ENCODE measurements around the gene CT83.
A peak's percentile ranks its signal among the peaks of the same experiment; 100 is the strongest.

Gene CT83, protein sequence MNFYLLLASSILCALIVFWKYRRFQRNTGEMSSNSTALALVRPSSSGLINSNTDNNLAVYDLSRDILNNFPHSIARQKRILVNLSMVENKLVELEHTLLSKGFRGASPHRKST

GRCh38 chrX:116462822-116463221, at the start of gene CT83:
Gene CT83 (minus strand): TSS chrX:116462976. CDS start chrX:116462856, 120 bp downstream.
- DNase-seq: no peak
- in situ Hi-C loops (cut with MboI; ENCODE audit: low pct_unique_long_range_greater_than_20kb, low sequenced_read_pairs): no loop called here

- DNase-seq: no peak
Observed at GRCh38 chrX:116499780-116500179, 37.0 kb upstream of the CT83 start.

GRCh38 chrX:116493271-116493670, 30.5 kb upstream of the CT83 start:
- DNase-seq: no peak
- in situ Hi-C loops (cut with MboI; ENCODE audit: low pct_unique_long_range_greater_than_20kb, low sequenced_read_pairs): no loop called here

More at GRCh38 chrX:116499780-116500179, 37.0 kb upstream of the CT83 start:
- in situ Hi-C loops (cut with MboI; ENCODE audit: low pct_unique_long_range_greater_than_20kb, low sequenced_read_pairs): no loop called here

DNA sequence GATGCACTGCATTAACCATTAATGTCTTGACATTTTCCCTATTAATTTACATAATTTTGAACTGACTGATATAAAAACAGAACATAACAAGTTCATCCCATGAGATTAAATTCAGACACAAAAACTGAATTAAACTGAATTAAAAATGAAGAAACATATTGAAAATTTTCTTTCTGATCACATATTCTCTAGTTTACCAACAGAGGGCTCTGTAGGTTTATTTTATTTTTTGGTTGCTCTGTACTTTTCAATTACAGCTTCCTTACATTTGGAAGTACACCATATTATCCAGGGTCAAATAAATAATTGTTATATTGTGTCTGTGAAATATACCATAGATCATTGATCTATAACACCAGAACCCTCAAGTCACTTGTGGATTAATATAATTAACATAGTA, 27.3 kb upstream of the CT83 start:
- in situ Hi-C loops (cut with MboI; ENCODE audit: low pct_unique_long_range_greater_than_20kb, low sequenced_read_pairs): no loop called here
- peak; percentile 5 for DNase-seq

GRCh38 chrX:116480059-116480458, 17.3 kb upstream of the CT83 start:
- in situ Hi-C loops (cut with MboI; ENCODE audit: low pct_unique_long_range_greater_than_20kb, low sequenced_read_pairs): no loop called here
- no peak for DNase-seq

GRCh38 chrX:116449156-116449555, 13.6 kb downstream of the CT83 start:
- in situ Hi-C loops (cut with MboI; ENCODE audit: low pct_unique_long_range_greater_than_20kb, low sequenced_read_pairs): no loop called here
- no peak for DNase-seq

- DNase-seq: no peak
- in situ Hi-C loops (cut with MboI; ENCODE audit: low pct_unique_long_range_greater_than_20kb, low sequenced_read_pairs): no loop called here
Observed at GRCh38 chrX:116436358-116436816, 26.4 kb downstream of the CT83 start, which contains the start of gene SLC6A14. Gene SLC6A14 (plus strand): TSS chrX:116436606. CDS start chrX:116436710, 104 bp downstream.

GRCh38 chrX:116435597-116435996, 27.2 kb downstream of the CT83 start:
- in situ Hi-C loops (cut with MboI; ENCODE audit: low pct_unique_long_range_greater_than_20kb, low sequenced_read_pairs): no loop called here
- no peak for DNase-seq

- DNase-seq: no peak
- in situ Hi-C loops (cut with MboI; ENCODE audit: low pct_unique_long_range_greater_than_20kb, low sequenced_read_pairs): no loop called here
Observed at GRCh38 chrX:116427978-116428377, 34.8 kb downstream of the CT83 start.

- DNase-seq: no peak
Observed at GRCh38 chrX:116417968-116418367, 44.8 kb downstream of the CT83 start.

DNA sequence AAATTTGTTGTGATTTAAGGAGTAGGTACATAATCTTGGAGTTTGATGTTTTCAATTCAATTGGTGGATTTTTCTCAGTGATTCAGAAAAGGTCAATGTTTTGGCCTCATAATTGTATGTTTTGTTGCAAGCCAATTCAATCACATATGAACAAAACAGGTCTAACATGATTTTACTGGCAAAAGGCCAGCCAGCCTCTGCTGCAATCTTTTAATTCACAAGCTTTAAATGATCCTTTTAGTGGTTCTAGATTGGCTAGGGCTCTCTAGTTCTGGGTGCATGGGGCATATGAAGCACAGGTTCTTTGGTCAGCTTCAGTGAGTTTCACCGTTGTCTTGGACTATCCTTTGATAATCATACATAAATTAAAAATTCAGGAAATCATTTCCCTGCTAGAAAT, 45.6 kb downstream of the CT83 start:
- in situ Hi-C loops (cut with MboI; ENCODE audit: low pct_unique_long_range_greater_than_20kb, low sequenced_read_pairs): no loop called here
- no peak for DNase-seq

More at GRCh38 chrX:116417968-116418367, 44.8 kb downstream of the CT83 start:
- in situ Hi-C loops (cut with MboI; ENCODE audit: low pct_unique_long_range_greater_than_20kb, low sequenced_read_pairs): no loop called here

- in situ Hi-C loops (cut with MboI; ENCODE audit: low pct_unique_long_range_greater_than_20kb, low sequenced_read_pairs): no loop called here
- DNase-seq: no peak
Observed at GRCh38 chrX:116413273-116413672, 49.5 kb downstream of the CT83 start.
